Neural cell (in vitro differentiated cells): Measurements from ENCODE around the gene COMMD4. TPM values are rescaled to one million over a fixed set of nuclear protein-coding genes. Genes with fewer than 3 reads are reported as not detected.
"Not testable (repeated sequence)": the region's sequence is repeated elsewhere in the genome, so short reads cannot be mapped to it uniquely, and the experiment has no call there.

Experiments used
- H2AFZ ChIP-seq: fragments of 200-600, 300-800 bp; sonication (generic), shearing (Covaris generic); 2 replicates; pipeline ENCODE4 v1.6.0; 2014; ENCODE audit warnings: low read depth, mild to moderate bottlenecking, antibody characterized with exemption, low read length, moderate library complexity
- H3F3A ChIP-seq: fragments of 200-600 bp; shearing (Covaris generic); 2 replicates; pipeline ENCODE4 v1.6.1; 2016; ENCODE audit warnings: mild to moderate bottlenecking, moderate library complexity, mixed read lengths, antibody characterized with exemption, low read length; ENCODE audit not compliant: insufficient read depth, poor library complexity, severe bottlenecking
- H3K27ac ChIP-seq: fragments of 200-600, 300-800 bp; sonication (generic), shearing (Covaris generic); 2 replicates; pipeline ENCODE4 v1.5.1; 2014; ENCODE audit warnings: mild to moderate bottlenecking, low read length, moderate library complexity
- H3K27me3 ChIP-seq: fragments of 300-800, 200-600 bp; sonication (generic), shearing (Covaris generic); 2 replicates; pipeline ENCODE4 v1.6.0; 2014; ENCODE audit warnings: mild to moderate bottlenecking, low read depth, low read length, moderate library complexity; ENCODE audit not compliant: insufficient read depth
- H3K36me3 ChIP-seq: fragments of 300-800, 200-600 bp; sonication (generic), shearing (Covaris generic); 2 replicates; pipeline ENCODE4 v1.5.1; 2014; ENCODE audit warnings: mild to moderate bottlenecking, antibody characterized with exemption, low read length, moderate library complexity; ENCODE audit not compliant: insufficient read depth
- H3K4me2 ChIP-seq: fragments of 300-800, 200-600 bp; sonication (generic), shearing (Covaris generic); 2 replicates; pipeline ENCODE4 v1.6.0; 2014; ENCODE audit warnings: mild to moderate bottlenecking, low read length
- H3K4me3 ChIP-seq: fragments of 300-800, 200-600 bp; sonication (generic), shearing (Covaris generic); 2 replicates; pipeline ENCODE4 v1.5.1; 2014; ENCODE audit warnings: mild to moderate bottlenecking, low read length, moderate library complexity
- H3K79me2 ChIP-seq: fragments of 200-600 bp; shearing (Covaris generic); replicated peaks from 2 replicates; pipeline ENCODE4 v1.6.0; 2014; ENCODE audit warnings: mild to moderate bottlenecking, low read length, moderate library complexity; ENCODE audit not compliant: insufficient read depth
- H3K9ac ChIP-seq: fragments of 300-800, 200-600 bp; sonication (generic), shearing (Covaris generic); 2 replicates; pipeline ENCODE4 v1.6.1; 2016; ENCODE audit warnings: mild to moderate bottlenecking, low read length, mixed read lengths
- H3K9me2 ChIP-seq: fragments of 200-600 bp; shearing (Covaris generic); 2 replicates; pipeline ENCODE4 v1.6.1; 2016; ENCODE audit warnings: mild to moderate bottlenecking, low read length, mixed read lengths; ENCODE audit not compliant: insufficient read depth
- H3K9me3 ChIP-seq: fragments of 200-600, 300-800 bp; sonication (generic), shearing (Covaris generic); 2 replicates; pipeline ENCODE4 v1.6.1; 2016; ENCODE audit warnings: mild to moderate bottlenecking, mixed run types, low read length, moderate library complexity, mixed read lengths
- H4K20me1 ChIP-seq: fragments of 200-600 bp; shearing (Covaris generic); 2 replicates; pipeline ENCODE4 v1.6.1; 2016; ENCODE audit warnings: mild to moderate bottlenecking, mixed run types; ENCODE audit not compliant: insufficient read depth
- CTCF ChIP-seq: fragments of 450-650 bp; IDR thresholded peaks from 2 replicates; pipeline ENCODE4 v1.5.1; 2014; ENCODE audit warnings: antibody characterized with exemption, mild to moderate bottlenecking, moderate library complexity; ENCODE audit not compliant: poor library complexity, severe bottlenecking
- EP300 ChIP-seq: fragments of 450-650 bp; conservative IDR thresholded peaks from 2 replicates; pipeline ENCODE4 v1.6.1; 2014; ENCODE audit warnings: antibody characterized with exemption, mild to moderate bottlenecking, moderate library complexity; ENCODE audit not compliant: poor library complexity, severe bottlenecking
- MXI1 ChIP-seq: fragments of 450-650 bp; conservative IDR thresholded peaks from 2 replicates; pipeline ENCODE4 v1.6.1; 2014; ENCODE audit warnings: antibody characterized with exemption, mild to moderate bottlenecking; ENCODE audit not compliant: poor library complexity, severe bottlenecking
- POLR2AphosphoS5 ChIP-seq: IDR thresholded peaks from 2 replicates; pipeline ENCODE4 v1.6.1; 2012
- RAD21 ChIP-seq: fragments of 450-650 bp; conservative IDR thresholded peaks from 2 replicates; pipeline ENCODE4 v1.6.1; 2014; ENCODE audit warnings: antibody characterized with exemption, mild to moderate bottlenecking, moderate library complexity
- REST ChIP-seq: IDR thresholded peaks from 2 replicates; pipeline ENCODE4 v1.6.1; 2012; ENCODE audit warnings: borderline replicate concordance
- SMC3 ChIP-seq: fragments of 450-650 bp; conservative IDR thresholded peaks from 2 replicates; pipeline ENCODE4 v1.6.1; 2014; ENCODE audit warnings: antibody characterized with exemption, mild to moderate bottlenecking, moderate library complexity; ENCODE audit not compliant: poor library complexity
- TAF1 ChIP-seq: IDR thresholded peaks from 2 replicates; pipeline ENCODE4 v1.6.1; 2012; ENCODE audit warnings: low read depth
- polyA plus RNA-seq: library from polyadenylated mRNA; depleted of rRNA; stranded (reverse); fragments of >200 nt; gene quantifications from 2 replicates; pipeline ENCODE4 v1.2.3, GENCODE V29; 2014

The COMMD4 gene
- polyA plus RNA-seq, 1 donor from 2014 or later = 103 TPM

GRCh38 chr15:75333654-75334419 lies 2.0 kb upstream of the COMMD4 start:
- not testable (repeated sequence) for H3K27ac ChIP-seq, H4K20me1 ChIP-seq, H3K9me2 ChIP-seq, H3K4me2 ChIP-seq, H3K9me3 ChIP-seq, H3K79me2 ChIP-seq, H3K9ac ChIP-seq, H3F3A ChIP-seq, H3K4me3 ChIP-seq, H2AFZ ChIP-seq, H3K27me3 ChIP-seq, H3K36me3 ChIP-seq

GRCh38 chr15:75335313-75335704 lies 554 bp upstream of the COMMD4 start:
- H3K27me3 ChIP-seq = no peaks in the 10 kb centered on the region
- TF ChIP-seq POLR2AphosphoS5 (no peak), MXI1 (no peak), EP300 (no peak), RAD21 (no peak), CTCF (no peak), SMC3 (no peak), REST (no peak), TAF1 (no peak)
- no peaks in the 10 kb centered on the region for H3K9me2 ChIP-seq
- H3K9ac ChIP-seq = peak overlapping the region; percentile 71
- peaks cover 4% of the 10 kb centered on the region for H3K79me2 ChIP-seq
- H3F3A ChIP-seq = no peaks in the 10 kb centered on the region
- H2AFZ ChIP-seq = no peak overlapping the region
- H3K36me3 ChIP-seq = no peaks in the 10 kb centered on the region
- H3K4me3 ChIP-seq = peak overlapping the region; percentile 82
- peak overlapping the region; percentile 86 for H3K4me2 ChIP-seq
- H4K20me1 ChIP-seq = no peaks in the 10 kb centered on the region
- no peaks in the 10 kb centered on the region for H3K9me3 ChIP-seq
- H3K27ac ChIP-seq = no peak overlapping the region

- TF ChIP-seq TAF1 (no peak), CTCF (no peak), REST (no peak)
- Histone ChIP-seq H4K20me1 (no peaks in the 10 kb centered on the region), H2AFZ (no peak overlapping the region)
Measured at GRCh38 chr15:75338661-75339240, 2.9 kb downstream of the COMMD4 start.

More at GRCh38 chr15:75338661-75339240, 2.9 kb downstream of the COMMD4 start:
- H3F3A ChIP-seq = no peaks in the 10 kb centered on the region
- H3K27ac ChIP-seq = no peak overlapping the region
- no peak overlapping the region for H3K4me3 ChIP-seq
- no peaks in the 10 kb centered on the region for H3K9me3 ChIP-seq
- H3K9me2 ChIP-seq = no peaks in the 10 kb centered on the region
- H3K27me3 ChIP-seq = no peaks in the 10 kb centered on the region
- H3K79me2 ChIP-seq = peaks cover 4% of the 10 kb centered on the region
- H3K4me2 ChIP-seq = no peak overlapping the region
- no peak overlapping the region for H3K9ac ChIP-seq
- H3K36me3 ChIP-seq = no peaks in the 10 kb centered on the region
